Measurements from ENCODE around the gene SPRED3.
"Not testable (repeated sequence)": the region's sequence is repeated elsewhere in the genome, so short reads cannot be mapped to it uniquely, and the experiment has no call there.

SPRED3 gene

GRCh38 chr19:38388349-38389100, at the start of gene SPRED3:
SPRED3 (plus strand) TSS chr19:38388697; CDS start chr19:38390303, 1,606 bp downstream.
- peak; percentile 59 for DNase-seq (ENCODE audit: low read depth)

GRCh38 chr19:38339011-38339410, 49.5 kb upstream of the SPRED3 start:
- not testable (repeated sequence) for DNase-seq (ENCODE audit: low read depth)

GRCh38 chr19:38340927-38341326, 47.6 kb upstream of the SPRED3 start:
- DNase-seq (ENCODE audit: low read depth) = no peak

- no peak for DNase-seq (ENCODE audit: low read depth)
Observed at GRCh38 chr19:38346837-38347236, 41.7 kb upstream of the SPRED3 start.

GRCh38 chr19:38350883-38351282, 37.6 kb upstream of the SPRED3 start:
- DNase-seq (ENCODE audit: low read depth) = no peak

GRCh38 chr19:38351865-38352395, 36.6 kb upstream of the SPRED3 start:
- DNase-seq (ENCODE audit: low read depth) = no peak

- no peak for DNase-seq (ENCODE audit: low read depth)
Observed at GRCh38 chr19:38352611-38353010, 35.9 kb upstream of the SPRED3 start.

GRCh38 chr19:38355728-38356725, 32.5 kb upstream of the SPRED3 start:
- no peak for DNase-seq (ENCODE audit: low read depth)

- no peak for DNase-seq (ENCODE audit: low read depth)
Observed at GRCh38 chr19:38358071-38358470, 30.4 kb upstream of the SPRED3 start.

- DNase-seq (ENCODE audit: low read depth) = no peak
Observed at GRCh38 chr19:38359242-38360021, 29.1 kb upstream of the SPRED3 start.

GRCh38 chr19:38360351-38360750, 28.1 kb upstream of the SPRED3 start:
- no peak for DNase-seq (ENCODE audit: low read depth)

- no peak for DNase-seq (ENCODE audit: low read depth)
Observed at GRCh38 chr19:38360839-38361631, 27.5 kb upstream of the SPRED3 start.

- peak; percentile 49 for DNase-seq (ENCODE audit: low read depth)
Observed at GRCh38 chr19:38361633-38362075, 26.8 kb upstream of the SPRED3 start.

GRCh38 chr19:38362076-38362945, 26.2 kb upstream of the SPRED3 start:
- peak; percentile 52 for DNase-seq (ENCODE audit: low read depth)

GRCh38 chr19:38362946-38363688, 25.4 kb upstream of the SPRED3 start:
- not testable (repeated sequence) for DNase-seq (ENCODE audit: low read depth)

- no peak for DNase-seq (ENCODE audit: low read depth)
Observed at GRCh38 chr19:38367041-38367440, 21.5 kb upstream of the SPRED3 start.

- no peak for DNase-seq (ENCODE audit: low read depth)
Observed at GRCh38 chr19:38369584-38369983, 18.9 kb upstream of the SPRED3 start.

GRCh38 chr19:38370299-38370698, 18.2 kb upstream of the SPRED3 start:
- no peak for DNase-seq (ENCODE audit: low read depth)

- DNase-seq (ENCODE audit: low read depth) = no peak
Observed at GRCh38 chr19:38371081-38371480, 17.4 kb upstream of the SPRED3 start.

All from fibroblast of gingiva (primary cell).